ENCODE data around the gene DNAH6. TPM values are rescaled to one million over a fixed set of nuclear protein-coding genes. Genes with fewer than 3 reads are reported as not detected.
A peak's percentile ranks its signal among the peaks of the same experiment; 100 is the strongest.

Gene DNAH6
- total RNA-seq, 1 donor from 2014 or later = 6.3 TPM

- no peak overlapping the region for H3K4me3 ChIP-seq
- no peaks in the 10 kb centered on the region for H3K36me3 ChIP-seq
- no peaks in the 10 kb centered on the region for H3K9me3 ChIP-seq
- H3K27ac ChIP-seq = no peak overlapping the region
- TF ChIP-seq CTCF (IDR thresholded peaks at IDR 0.05) = no peak
- H3K4me1 ChIP-seq = no peaks in the 10 kb centered on the region
- no peaks in the 10 kb centered on the region for H3K27me3 ChIP-seq (ENCODE audit: low read depth)
- no peak for DNase-seq
- no peak for ATAC-seq
- intact Hi-C loops (cut with DNase I) = no loop called here
Observed at GRCh38 chr2:84800194-84800805, 284.0 kb downstream of the DNAH6 start.

- no peaks in the 10 kb centered on the region for H3K27me3 ChIP-seq (ENCODE audit: low read depth)
- H3K36me3 ChIP-seq = no peaks in the 10 kb centered on the region
- no peak overlapping the region for H3K27ac ChIP-seq
- DNase-seq (no peak), ATAC-seq (no peak)
- H3K4me1 ChIP-seq = peaks cover 8% of the 10 kb centered on the region
- H3K4me3 ChIP-seq = no peak overlapping the region
- TF ChIP-seq CTCF (IDR thresholded peaks at IDR 0.05) = no peak
- intact Hi-C loops (cut with DNase I) = no loop called here
- H3K9me3 ChIP-seq = no peaks in the 10 kb centered on the region
Observed at GRCh38 chr2:84801811-84802210, 285.5 kb downstream of the DNAH6 start.

- H3K27me3 ChIP-seq (ENCODE audit: low read depth) = no peaks in the 10 kb centered on the region
- DNase-seq (no peak), ATAC-seq (peak in 1 of 2 donors; percentile 57)
- H3K4me1 ChIP-seq = peaks cover 16% of the 10 kb centered on the region
- no peak overlapping the region for H3K27ac ChIP-seq
- no peak for TF ChIP-seq CTCF (IDR thresholded peaks at IDR 0.05)
- no peaks in the 10 kb centered on the region for H3K36me3 ChIP-seq
- H3K9me3 ChIP-seq = no peaks in the 10 kb centered on the region
- intact Hi-C loops (cut with DNase I) = no loop called here
- H3K4me3 ChIP-seq = no peak overlapping the region
Observed at GRCh38 chr2:84805250-84805958, 289.1 kb downstream of the DNAH6 start.

GRCh38 chr2:84807063-84807485 is 290.8 kb downstream of the DNAH6 start:
- intact Hi-C loops (cut with DNase I) = no loop called here
- Histone ChIP-seq H3K36me3 (no peaks in the 10 kb centered on the region), H3K9me3 (no peaks in the 10 kb centered on the region), H3K4me1 (peaks cover 16% of the 10 kb centered on the region), H3K27ac (peak overlapping the region; percentile 75), H3K27me3 (ENCODE audit: low read depth) (no peaks in the 10 kb centered on the region), H3K4me3 (no peak overlapping the region)
- DNase-seq (peak; percentile 52), ATAC-seq (peak; percentile 86 to 91)
- TF ChIP-seq CTCF (IDR thresholded peaks at IDR 0.05) = no peak

- Histone ChIP-seq H3K4me3 (no peak overlapping the region), H3K9me3 (no peaks in the 10 kb centered on the region), H3K4me1 (peaks cover 16% of the 10 kb centered on the region), H3K27me3 (ENCODE audit: low read depth) (no peaks in the 10 kb centered on the region), H3K27ac (peak overlapping the region; percentile 21), H3K36me3 (no peaks in the 10 kb centered on the region)
- TF ChIP-seq CTCF (IDR thresholded peaks at IDR 0.05) = no peak
- ATAC-seq = peak; percentile 75 to 83
- intact Hi-C loops (cut with DNase I) = no loop called here
- DNase-seq = no peak
Observed at GRCh38 chr2:84808279-84808678, 292.0 kb downstream of the DNAH6 start.

Measured in lower lobe of right lung (tissue), 2 donors.